Amniotic epithelial cell (primary cell): ENCODE results near the gene LAMB2.
A peak's percentile ranks its signal among the peaks of the same experiment; 100 is the strongest.

ENCODE experiments used
- DNase-seq: peaks from one replicate; pipeline ENCODE4 v3.0.0-alpha.2; 2010; ENCODE audit warnings: low read depth

The LAMB2 gene

GRCh38 chr3:49161808-49162530 lies 29.1 kb upstream of the LAMB2 start:
- no peak for DNase-seq

DNA sequence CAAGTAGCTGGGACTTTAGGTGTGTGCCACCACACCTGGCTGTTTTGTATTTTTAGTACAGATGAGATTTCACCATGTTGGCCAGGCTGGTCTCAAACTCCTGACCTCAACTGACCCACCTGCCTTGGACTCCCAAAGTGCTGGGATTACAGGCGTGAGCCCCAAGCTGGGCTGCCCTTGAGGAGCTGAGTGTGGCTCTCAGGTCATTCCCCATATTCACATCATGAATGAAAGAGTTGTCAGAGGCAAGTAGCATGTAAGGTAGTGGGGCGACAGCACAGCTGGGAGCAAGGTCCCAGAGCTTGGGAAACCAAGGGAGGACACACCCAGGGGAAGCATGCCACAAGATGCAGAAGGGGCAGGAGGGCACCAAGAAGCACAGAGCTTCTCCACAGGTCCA lies 28.3 kb upstream of the LAMB2 start:
- no peak for DNase-seq

DNA sequence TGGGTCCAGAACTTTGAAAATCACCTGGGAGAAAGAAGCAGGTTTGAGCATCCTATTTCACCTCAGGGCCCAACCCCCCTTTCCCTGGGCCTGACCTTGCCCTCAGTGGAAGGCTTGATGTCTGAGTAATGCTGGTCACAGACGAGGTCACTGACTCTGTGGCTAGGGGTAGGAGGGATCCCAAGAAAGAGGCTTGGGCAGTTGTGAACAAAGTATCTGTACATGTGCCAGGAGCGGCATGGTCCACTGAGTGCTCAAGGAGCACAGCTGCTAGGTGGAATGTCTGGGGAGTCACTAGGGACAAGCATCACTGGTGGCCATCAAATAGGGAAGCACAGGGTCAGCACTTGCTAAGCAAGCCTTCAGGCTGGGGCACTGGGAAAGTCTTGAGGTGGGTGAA lies 25.9 kb upstream of the LAMB2 start:
- DNase-seq, result no peak

DNA sequence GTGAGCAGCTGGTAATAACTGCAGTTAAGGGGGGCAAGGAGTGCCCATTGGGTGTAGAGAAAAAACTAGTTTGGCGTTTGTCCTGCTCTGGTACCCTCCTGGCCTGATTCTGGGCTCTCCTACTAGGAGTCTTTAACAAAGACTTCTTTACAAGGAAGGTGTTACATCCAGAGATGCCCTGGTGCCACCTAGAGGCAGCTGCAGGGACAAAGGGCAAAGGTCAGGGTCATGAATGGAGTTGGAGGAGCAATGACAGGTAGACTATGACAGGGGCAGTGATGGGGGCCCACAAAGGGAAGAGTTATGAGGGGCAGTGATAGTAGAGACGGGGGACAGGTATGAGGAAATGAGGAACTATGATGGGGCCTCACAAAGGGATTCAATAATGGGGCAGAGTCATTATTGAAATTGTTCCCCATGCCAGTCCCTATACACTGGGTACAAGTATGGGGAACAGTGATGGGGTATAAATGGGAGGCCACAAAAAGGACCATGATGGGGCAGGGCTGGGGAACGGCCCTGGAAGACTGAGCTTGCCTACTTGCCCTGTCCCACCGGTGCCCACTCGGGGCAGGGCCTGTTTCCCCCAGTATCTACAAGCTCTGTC lies 25.4 kb upstream of the LAMB2 start:
- no peak for DNase-seq

DNA sequence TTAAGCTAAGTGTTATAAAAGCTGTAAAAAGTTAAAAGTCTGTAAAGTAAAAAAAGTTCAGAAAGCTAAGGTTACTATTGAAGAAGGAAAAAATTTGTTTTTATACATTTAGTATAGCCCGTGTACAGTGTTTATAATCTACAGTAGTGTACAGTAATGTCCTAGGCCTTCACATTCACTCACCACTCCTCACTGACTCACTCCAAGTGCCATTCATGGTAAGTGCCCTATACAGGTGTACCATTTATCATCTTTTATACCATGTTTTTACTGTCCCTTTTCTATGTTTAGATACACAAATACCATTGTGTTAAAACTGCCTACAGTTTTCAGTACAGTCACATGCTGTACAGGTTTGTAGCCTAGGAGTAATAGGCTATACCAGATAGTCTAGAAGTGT lies 24.4 kb upstream of the LAMB2 start:
- no peak for DNase-seq

GRCh38 chr3:49153349-49153912 lies 20.6 kb upstream of the LAMB2 start:
- no peak for DNase-seq

DNA sequence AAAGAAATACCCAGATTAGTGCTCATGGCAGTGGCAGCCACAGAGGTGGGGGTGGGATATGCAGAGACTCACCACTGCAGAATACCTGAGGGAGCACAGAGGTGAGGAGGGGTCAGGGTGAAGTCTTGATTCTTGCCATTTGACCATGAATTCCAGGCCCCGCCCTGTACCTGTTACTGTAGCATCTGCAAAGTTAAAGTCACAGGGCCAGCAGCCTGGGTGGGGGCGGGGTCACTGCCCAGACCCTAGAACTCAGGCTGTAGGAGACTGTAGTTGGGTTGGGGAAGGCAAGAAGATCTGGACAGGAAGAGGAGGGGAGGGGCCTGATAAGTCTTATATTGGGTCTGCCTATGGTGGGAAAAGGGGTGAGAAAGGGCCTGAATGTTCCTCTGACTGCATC lies 18.8 kb upstream of the LAMB2 start:
- DNase-seq, result no peak

GRCh38 chr3:49148159-49148558 lies 15.3 kb upstream of the LAMB2 start:
- DNase-seq, result no peak

- no peak for DNase-seq
Observed at GRCh38 chr3:49140080-49140479, 7.2 kb upstream of the LAMB2 start.

DNA sequence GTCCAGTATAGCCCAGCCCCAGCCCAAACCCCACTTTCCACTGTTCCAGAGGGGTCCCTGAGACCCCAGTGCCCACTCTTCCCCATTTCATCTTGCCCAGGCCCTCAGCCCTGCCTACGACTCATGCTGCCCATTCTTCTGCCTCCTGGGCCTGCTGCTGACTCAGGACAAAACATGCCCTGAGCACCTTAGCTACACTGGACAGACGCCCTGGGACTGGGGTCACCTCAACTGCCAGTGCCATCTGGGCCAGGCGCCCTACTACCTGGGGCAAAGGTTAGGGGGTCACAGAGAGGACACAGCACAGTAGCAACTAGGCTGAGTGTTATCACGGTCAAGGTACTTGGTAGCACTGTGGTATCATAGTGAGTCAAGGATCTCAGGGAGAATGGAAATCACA lies 2.6 kb upstream of the LAMB2 start:
- DNase-seq, result no peak

DNA sequence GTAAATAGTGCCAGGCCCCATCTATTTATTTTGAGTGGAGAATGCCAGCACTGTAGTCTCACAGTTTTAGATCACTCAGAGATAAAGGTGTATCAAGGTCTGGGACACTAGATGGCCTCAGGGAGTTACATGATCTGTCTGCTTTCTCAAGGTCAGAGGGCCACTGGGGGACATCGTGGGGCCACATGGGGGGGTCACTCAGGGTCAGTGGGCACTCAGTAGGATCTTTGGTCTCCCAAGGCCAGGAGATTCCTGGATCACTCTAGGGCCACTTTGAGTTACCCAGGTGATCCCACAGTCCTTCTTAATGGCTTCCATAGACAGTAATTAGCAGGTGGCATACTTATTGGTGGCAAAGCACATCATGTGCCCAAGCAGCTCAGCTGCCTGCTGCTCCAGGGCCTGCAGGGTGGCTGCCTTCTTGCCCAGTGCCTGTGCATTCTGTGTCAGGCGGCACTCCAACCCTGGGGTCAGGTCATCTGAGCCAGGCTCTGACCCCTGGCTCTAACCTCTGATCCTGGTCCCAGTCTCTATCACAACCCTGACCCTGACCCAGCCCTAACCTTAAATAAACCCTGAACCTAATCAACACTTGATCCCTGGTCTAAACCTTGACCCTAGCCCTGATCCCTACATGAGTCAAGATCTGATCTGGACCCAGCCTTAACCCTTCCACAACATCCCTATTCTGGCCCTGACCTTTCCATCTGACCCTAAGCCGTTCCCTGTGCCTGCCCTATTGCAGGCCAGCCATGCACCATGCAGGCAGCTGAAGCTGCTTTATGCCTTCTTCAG lies 1.8 kb upstream of the LAMB2 start:
- DNase-seq, result no peak

DNA sequence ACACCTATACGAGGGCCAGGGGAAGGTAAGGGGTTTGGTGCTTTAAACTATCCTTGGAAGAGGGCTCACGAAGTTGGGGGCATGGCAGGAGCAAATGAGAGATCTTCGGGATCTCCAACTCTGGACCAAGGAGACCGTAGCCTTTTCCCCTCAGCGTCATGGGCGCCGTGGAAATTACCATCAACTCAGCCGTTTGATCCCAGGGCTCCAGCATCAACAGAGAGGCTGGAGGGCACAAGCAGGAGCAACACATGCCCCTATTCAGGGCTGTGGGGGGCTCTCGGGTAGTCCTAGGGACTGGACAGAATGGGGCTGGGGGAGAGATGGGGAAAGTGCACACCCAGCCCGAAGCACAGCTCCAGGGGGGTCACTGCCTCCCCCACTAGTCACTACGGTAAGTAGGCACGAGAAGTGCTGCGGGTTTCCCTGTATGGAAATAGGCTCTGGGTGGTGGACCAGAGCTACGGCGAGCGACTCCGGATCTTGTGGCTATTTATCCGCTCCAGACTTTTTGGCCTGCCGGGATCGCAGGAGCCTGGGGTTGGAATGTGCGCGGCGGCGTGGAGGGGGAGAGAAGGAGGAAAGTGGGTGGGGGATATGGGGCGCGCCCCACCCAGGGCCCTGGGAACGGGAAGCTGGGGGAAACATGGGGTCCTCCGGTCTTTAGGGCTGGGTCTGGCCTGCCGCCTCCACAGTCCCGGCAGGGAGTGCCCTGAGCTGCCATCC lies 539 bp upstream of the LAMB2 start:
- peak; percentile 88 for DNase-seq

GRCh38 chr3:49132073-49132436 lies 795 bp downstream of the LAMB2 start:
- no peak for DNase-seq

DNA sequence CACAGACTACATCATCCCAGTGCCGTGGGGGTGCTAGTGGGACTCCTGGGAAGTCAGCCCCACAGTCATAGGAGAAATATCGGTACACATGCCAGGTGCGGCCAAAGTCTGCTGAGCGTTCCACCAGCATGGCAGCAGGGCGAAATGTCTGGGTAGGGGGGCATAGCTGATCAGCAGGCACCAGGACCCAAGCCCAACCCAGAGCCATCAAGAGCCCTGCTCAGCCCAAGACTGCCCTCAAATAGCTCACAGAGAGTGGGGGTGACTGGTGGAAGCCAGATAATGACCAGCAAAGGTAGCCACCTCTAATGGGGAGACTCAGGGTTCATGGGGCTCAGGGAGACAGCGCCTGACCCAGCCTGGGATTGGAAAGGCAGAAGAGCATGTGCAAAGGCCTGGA lies 1.3 kb downstream of the LAMB2 start:
- DNase-seq, result no peak

DNA sequence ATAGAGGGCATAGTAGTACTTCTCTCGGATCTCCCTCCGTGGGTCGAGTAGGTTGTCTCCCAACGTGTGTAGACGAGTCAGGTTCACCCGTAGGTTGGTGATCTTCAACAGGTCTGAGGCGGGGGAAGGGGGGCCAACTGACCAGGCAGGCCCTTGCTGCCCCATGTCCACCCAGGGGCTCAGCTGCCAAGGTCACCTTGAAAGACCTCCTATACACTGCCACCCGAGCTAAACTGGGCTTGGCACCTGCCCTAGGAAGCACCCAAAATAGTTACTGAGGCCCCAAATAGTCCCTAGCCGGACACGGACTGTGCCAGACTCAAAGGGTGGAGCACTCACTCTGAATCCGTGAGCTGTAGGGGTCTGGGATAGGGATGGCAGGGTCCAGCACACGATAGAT lies 1.8 kb downstream of the LAMB2 start:
- DNase-seq, result no peak

DNA sequence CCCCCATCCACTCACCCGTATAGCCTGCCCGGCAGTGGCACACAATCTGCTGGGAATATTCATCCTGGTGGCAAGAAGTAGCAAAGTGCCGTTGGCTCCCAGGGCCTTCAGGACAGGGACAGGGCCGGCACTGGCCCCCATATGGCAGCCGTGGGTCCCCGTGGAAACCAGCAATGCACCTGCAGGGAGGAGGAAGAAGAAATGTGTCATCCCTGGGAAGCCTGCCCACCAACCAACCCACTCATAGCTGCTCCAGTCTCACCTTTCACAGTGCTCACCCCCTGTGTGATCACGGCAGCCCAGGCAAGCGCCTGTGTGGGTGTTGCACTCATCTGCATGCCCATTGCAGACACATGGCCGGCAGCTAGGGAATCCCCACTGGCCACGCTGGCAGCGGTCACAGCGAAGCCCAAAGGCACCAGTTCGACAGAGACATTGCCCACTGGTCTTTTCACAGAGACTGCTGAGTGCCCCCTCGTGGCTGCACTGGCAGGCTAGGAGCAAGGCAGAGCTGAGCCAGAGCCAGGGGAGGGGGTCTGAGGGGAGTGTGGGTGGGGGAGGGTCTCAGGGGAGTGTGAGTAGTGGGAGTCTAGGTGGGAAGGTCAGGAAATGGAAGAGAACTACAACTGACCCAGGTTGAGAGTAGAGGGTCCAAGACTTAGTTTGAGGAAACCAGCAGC lies 7.7 kb downstream of the LAMB2 start:
- no peak for DNase-seq

GRCh38 chr3:49124203-49124602 lies 8.6 kb downstream of the LAMB2 start:
- no peak for DNase-seq

GRCh38 chr3:49123687-49124086 lies 9.2 kb downstream of the LAMB2 start:
- DNase-seq, result no peak

DNA sequence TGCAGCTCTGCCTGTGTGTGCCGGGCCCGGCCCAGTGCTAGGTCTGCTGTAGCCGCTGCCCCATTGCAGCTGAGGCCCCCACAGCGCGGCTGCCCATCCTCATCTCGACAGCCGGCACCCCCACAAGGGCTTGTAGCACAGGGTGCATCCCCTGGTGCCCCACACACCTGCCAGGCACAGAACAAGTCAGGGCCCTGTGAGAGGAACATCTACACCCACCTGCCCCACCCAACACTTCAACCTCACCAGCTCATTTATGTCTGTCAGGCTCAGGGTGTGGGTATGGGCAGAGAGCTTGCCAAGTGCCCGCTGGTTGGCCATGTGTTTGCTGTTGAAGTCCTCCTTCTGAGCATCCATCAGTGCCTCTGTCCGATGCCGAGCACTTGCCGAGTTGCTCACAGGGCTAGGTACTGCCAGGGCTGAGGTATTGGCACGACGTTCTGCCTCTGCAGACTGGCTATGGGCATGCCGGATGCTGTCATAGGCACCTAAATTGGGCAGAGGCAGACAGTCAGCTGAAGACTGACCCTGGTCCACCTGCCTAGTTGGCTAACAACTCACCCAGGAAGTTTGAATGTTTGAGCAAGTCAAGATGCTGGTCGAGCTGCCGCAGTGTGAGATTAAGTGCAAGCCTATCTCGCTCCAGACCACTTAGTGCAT lies 9.8 kb downstream of the LAMB2 start:
- DNase-seq, result no peak

- no peak for DNase-seq
Observed at GRCh38 chr3:49122451-49122850, 10.4 kb downstream of the LAMB2 start.

GRCh38 chr3:49122022-49122421 lies 10.8 kb downstream of the LAMB2 start:
- no peak for DNase-seq
